ENCODE data around the gene KRT74. TPM values are rescaled to one million over a fixed set of nuclear protein-coding genes. Genes with fewer than 3 reads are reported as not detected.

Gene KRT74
- polyA plus RNA-seq, 2 of the 4 experiments (the other 2 are of a cell fraction): not detected

GRCh38 chr12:52613384-52614030 lies 39.9 kb upstream of the KRT74 start:
- ChIA-PET POLR2A (no interaction called here), CTCF (interaction anchor here (1.2 kb wide), 1 partner anchor 31 kb away, joined by 4 read pairs; no protein-coding TSS in a partner anchor)
- WGBS (ENCODE audit: missing lambda C conversion rate): 82% methylated on average over 9 of the region's 9 CpGs
- ATAC-seq (no peak), FAIRE-seq (no peak), DNase-seq (ENCODE audit: low read depth in 1 of 2, low spot score in 1 of 2) (no peak)
- Histone ChIP-seq H3K27ac (no peak overlapping the region), H3K4me2 (no peak overlapping the region), H3K4me1 (no peaks in the 10 kb centered on the region), H3K9me3 (no peaks in the 10 kb centered on the region), H3K4me3 (no peak overlapping the region)
- TF ChIP-seq E2F6 (IDR thresholded peaks at IDR 0.05; ENCODE audit: borderline replicate concordance, low read depth): no peak
- no peak for TF ChIP-seq EHMT2 (IDR thresholded peaks at IDR 0.05; ENCODE audit: low read depth)
- no peak for TF ChIP-seq NFE2L2 (conservative IDR thresholded peaks at IDR 0.05; ENCODE audit: low read length)
- no peak for TF ChIP-seq REST (IDR thresholded peaks at IDR 0.05)
- no peak for TF ChIP-seq POLR2AphosphoS2 (conservative IDR thresholded peaks at IDR 0.05; ENCODE audit: low read length)
- no peak for TF ChIP-seq TFCP2L1 (CRISPR knock-in tag; IDR thresholded peaks at IDR 0.05)
- no peak for TF ChIP-seq CHD4 (IDR thresholded peaks at IDR 0.05; ENCODE audit: borderline replicate concordance)
- TF ChIP-seq MAFK (IDR thresholded peaks at IDR 0.05; ENCODE audit: partially characterized antibody): no peak
- no peak for TF ChIP-seq KDM1A (IDR thresholded peaks at IDR 0.05; ENCODE audit: low read depth)
- no peak for TF ChIP-seq ZNF302 (CRISPR knock-in tag; IDR thresholded peaks at IDR 0.05)
- no peak for TF ChIP-seq FOXS1 (CRISPR knock-in tag; IDR thresholded peaks at IDR 0.05)
- no peak for TF ChIP-seq CHD2 (IDR thresholded peaks at IDR 0.05; ENCODE audit: low read length, partially characterized antibody)
- TF ChIP-seq TP53 (CRISPR knock-in tag; IDR thresholded peaks at IDR 0.05): no peak
- TF ChIP-seq BHLHE40 (IDR thresholded peaks at IDR 0.05; ENCODE audit: low read depth, low read length): no peak
- TF ChIP-seq SMC3 (IDR thresholded peaks at IDR 0.05): no peak

- no peak for FAIRE-seq
Observed at GRCh38 chr12:52612431-52613383, 39.1 kb upstream of the KRT74 start.

More at GRCh38 chr12:52612431-52613383, 39.1 kb upstream of the KRT74 start:
- Histone ChIP-seq H3K4me2 (no peak overlapping the region), H3K9me3 (no peaks in the 10 kb centered on the region), H3K4me1 (no peaks in the 10 kb centered on the region), H3K4me3 (no peak overlapping the region), H3K27ac (no peak overlapping the region)
- 59% methylated on average over 5 of the region's 5 CpGs for WGBS (ENCODE audit: missing lambda C conversion rate)
- POLR2A ChIA-PET: no interaction called here
- ATAC-seq: no peak
- DNase-seq (ENCODE audit: low read depth in 1 of 2, low spot score in 1 of 2): no peak
- TF ChIP-seq ELK1 (IDR thresholded peaks at IDR 0.05; ENCODE audit: low read depth, low read length) (no peak), HDAC2 (IDR thresholded peaks at IDR 0.05) (no peak), RAD21 (conservative IDR thresholded peaks at IDR 0.05 in 1 of 2, IDR thresholded peaks at IDR 0.05 in 1 of 2) (no peak), ZSCAN20 (CRISPR knock-in tag; IDR thresholded peaks at IDR 0.05) (no peak), RFX5 (IDR thresholded peaks at IDR 0.05) (no peak), HMGXB4 (CRISPR knock-in tag; IDR thresholded peaks at IDR 0.05; ENCODE audit: borderline replicate concordance) (no peak), PHF8 (IDR thresholded peaks at IDR 0.05; ENCODE audit: borderline replicate concordance, low read depth) (no peak), ESRRA (IDR thresholded peaks at IDR 0.05; ENCODE audit: borderline replicate concordance, low read length) (no peak)
- CTCF ChIA-PET: interaction anchor here (0.7 to 1.2 kb wide), 2 partner anchors 30 to 64 kb away, joined by 3 to 4 read pairs; no protein-coding TSS in a partner anchor

Measured in A549 (cell line).